SW480 (cell line): ENCODE measurements around the gene IFRD1.

ENCODE experiments used
- DNase-seq: peaks from one replicate; pipeline ENCODE4 v3.0.0-alpha.2; 2016; ENCODE audit warnings: low spot score

The IFRD1 gene, protein sequence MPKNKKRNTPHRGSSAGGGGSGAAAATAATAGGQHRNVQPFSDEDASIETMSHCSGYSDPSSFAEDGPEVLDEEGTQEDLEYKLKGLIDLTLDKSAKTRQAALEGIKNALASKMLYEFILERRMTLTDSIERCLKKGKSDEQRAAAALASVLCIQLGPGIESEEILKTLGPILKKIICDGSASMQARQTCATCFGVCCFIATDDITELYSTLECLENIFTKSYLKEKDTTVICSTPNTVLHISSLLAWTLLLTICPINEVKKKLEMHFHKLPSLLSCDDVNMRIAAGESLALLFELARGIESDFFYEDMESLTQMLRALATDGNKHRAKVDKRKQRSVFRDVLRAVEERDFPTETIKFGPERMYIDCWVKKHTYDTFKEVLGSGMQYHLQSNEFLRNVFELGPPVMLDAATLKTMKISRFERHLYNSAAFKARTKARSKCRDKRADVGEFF

DNA sequence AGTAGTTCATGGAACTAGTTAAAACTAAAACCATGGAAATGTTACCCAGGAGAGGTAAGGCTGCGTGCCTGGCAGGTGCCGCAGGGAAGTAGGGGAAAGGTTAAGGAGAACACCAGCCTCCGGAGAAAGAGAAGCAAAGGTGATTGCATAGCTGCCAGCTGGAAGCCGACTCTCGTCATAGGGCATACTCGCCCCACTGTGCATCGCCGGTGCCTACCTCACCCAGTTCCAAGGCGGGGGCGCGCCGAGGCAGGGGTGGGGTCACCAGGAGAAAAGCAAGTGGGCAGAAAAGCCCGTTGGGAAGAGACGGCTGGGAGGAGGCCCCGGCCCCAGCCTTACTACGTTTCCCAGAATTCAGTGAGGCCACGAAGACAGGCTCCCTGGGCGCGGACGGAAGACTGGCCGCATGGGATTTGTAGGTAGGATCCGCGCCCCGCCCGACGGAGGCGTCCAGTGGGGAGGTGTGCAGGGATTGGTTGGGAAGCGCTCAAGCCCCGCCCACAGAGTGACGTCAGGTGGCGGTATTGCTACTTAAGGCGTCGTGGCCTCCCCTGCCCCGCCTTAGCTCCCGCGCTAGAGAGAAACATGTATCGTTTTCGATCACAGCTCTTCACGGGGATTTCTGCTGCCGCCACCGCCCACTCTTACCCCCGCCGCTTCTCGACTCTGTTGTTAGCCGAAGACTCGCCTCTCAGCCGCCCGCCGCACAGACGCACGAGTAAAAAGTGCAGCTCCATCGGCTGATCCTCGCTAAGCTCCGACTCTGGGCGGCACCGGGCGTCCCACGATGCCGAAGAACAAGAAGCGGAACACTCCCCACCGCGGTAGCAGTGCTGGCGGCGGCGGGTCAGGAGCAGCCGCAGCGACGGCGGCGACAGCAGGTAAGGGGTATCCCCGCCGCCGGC, at the start of gene IFRD1:
Gene IFRD1 (plus strand): TSS at position 559 of the 905 bp plus-strand sequence. CDS start 229 bp downstream, at position 788.
- peak; percentile 99 for DNase-seq

DNA sequence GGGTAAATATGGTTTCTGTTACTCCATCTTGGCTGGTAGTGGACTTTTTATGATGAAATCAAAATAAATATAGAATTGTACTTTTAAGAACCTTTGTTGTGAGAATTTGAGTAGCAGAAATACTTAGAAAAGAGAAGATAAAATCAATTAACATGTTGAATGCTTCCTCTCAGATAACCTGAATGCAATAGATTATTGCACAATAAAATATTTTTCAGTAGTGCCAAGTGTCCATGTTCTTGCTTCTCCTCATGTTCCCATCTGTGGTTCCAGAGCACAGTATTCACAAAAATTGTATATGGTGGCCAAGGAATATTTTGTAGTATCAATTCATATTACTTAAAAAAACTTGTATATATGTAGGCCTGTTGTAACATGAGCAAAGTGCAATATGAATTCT, 45.9 kb upstream of the IFRD1 start:
- no peak for DNase-seq

DNA sequence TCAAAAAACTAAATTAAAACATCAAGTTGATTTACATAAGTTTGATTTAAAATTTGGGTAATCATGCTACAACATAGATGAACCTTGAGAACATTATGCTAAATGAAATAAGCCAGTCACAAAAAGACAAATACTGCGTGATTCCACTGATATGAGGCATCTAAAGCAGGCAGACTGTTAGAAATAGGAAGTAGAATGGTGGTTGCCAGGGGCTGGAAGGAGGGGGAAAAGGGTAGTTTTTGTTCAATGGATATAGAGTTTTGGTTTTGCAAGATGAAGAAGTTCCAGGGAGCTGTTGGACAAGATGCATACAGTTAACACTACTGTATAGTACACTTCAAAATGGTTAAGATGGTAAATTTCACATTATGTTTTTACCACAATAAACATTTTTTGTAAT, 45.0 kb upstream of the IFRD1 start:
- no peak for DNase-seq

DNA sequence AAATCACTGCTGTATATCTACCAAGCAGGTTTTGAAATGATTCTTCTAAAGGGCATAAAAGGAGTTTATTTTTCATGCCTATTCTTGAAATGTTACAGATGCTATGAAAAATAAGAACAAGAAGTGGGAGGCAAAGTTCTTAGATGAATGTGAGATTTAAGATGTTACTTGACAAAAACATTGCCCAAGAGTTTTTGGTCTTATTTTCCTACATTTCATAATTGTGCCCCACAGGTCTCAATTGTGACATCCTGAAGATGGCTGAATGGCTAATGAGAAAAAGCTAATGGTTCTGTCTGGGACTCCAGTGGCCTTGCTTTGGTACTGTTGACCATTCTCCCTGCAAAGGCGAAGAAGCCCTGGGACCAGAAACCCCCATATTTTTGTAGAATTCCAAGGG, 43.0 kb upstream of the IFRD1 start:
- no peak for DNase-seq

DNA sequence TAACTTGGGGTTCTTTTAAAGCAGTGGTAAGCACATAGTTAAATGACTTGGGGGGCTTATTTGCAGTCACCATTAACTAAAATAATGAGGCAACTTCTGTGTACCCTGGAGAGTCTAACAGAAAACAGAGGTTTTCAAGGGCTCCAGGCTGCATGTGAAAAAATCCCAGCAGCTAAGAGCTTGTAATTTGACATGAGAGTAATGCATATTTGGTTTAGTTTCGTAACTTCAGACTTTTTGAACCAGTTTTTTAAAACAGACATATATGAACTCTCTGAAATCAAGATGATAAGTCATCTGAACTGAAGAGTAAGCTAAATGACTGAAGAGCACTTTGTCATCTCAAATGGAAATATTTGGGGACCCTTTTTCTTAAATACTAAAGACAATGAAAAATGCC, 40.2 kb upstream of the IFRD1 start:
- no peak for DNase-seq

DNA sequence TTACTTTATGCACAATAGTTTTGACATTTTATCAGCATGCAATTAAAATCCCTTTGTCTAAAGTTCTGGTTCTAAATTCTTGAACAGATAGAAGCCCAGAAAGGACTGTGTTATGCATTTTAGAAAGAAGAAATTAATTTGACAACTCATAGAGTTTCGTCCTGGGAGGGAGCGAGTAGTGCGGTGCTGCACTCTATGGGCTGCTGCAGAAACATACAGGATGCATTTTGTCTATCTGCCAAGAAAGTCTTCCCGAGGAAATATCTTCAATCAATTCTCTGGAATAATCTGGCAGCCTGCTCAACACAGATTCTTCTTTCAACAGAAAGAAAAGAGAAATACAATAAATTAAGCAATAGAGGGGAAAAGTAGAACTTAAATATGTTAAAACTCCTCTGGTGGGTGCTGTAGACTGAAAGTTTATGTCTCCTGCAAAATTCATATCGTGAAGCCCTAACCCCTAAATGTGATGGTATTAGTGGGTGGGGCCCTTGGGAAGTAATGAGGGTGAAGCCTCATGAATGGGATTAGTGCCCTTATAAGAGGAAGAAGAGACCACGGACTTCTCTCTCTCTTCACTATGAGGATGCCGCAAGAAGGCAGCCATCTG, 39.0 kb upstream of the IFRD1 start:
- DNase-seq, result peak; percentile 40

DNA sequence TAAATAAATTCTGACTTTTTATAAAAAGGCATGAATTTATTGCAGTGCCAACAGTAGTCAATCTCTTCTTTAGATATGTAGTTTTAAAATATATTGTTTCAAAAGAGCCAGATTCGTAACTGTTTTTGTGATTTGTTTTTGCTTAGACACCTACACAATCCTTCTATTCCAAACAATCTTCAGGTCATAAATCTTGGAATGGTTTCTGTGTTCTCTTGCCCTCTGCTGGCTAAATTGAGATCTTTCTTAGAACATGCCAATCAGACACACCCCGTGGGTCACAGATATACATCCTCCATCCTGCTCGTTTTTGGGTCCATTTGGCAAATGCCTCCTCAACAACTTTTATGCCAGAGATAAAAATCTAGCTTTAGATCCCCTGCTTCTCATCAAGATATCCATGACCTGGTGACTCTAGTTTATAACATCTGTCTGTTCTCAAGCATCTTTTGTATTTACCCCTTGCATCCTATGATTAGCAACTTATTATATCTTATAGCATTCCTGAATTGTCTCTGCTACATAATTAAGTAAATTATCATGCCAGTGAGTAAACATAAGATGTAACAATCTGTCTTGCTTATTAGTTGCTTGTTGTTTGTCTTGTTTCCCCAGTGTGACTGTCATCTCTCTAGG, 35.3 kb upstream of the IFRD1 start:
- DNase-seq, result peak; percentile 70

DNA sequence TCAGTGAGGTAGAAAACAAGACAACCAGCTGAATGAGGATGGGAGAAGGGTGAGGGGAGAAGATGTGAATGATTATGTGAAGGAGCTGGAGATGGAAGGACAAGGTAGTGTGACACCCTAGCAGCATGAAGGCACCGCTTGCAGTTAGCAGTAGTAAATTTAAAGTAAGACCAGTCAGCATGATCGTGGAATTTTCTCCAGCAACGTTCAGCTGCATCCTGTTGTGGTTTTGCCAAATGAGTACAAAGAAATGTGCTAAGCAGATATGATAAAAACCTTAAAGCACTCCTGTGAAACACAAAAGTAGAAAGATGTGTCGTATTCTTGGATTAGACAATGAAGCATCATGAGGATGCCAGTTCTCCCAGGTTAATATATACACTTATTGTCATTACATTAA, 34.1 kb upstream of the IFRD1 start:
- DNase-seq, result no peak

DNA sequence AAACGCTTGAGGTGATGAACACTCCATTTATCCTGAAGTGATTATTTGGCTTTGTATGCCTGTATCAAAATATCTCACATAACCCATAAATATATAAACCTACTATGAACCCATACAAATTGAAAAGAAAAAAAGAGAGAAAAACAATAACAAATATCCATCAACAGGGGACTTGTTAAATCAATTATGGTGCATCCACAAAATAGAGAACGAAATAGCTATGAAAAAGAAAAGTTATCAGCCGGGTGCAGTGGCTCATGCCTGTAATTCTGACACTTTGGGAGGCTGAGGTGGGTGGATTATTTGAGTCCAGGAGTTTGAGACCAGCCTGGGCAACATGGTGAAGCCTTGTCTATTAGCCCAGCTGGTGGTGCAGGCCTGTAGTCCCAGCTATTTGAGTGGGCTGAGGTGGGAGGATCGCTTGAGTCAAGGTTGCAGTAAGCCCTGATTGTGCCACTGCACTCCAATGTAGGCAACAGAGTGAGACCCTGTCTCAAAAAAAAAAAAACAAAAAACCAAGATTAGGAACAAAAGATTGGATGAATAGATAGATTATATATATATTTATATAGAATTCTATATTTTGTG, 30.6 kb upstream of the IFRD1 start:
- no peak for DNase-seq

DNA sequence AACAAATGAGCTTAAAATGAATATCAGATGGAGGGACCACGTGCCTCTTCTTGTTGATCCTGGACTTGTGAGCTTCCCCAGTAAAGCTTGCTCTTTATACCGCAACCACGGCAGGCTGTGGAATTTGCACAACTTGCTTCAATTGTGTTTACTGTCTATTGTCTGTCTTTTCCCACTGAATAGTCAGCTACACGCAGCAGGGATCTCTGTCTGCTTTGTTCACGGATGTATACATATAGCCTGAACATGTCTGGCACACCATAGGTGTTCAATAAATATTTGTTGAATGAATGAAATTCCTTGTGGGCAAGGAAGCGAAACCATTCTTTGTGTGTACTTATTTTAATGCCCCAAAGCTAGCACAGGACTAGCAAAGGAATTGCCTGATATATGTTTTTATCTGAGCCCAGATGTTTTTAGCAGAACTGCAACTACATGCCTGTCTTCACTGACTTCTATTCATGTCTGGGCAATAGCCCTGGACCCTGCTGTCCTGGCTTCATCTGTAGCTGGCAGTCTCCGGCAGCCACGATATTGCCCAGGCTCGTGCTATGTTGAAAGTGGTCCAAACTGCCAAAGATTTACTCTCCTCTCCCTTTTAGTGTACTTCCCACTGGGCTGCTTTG, 29.9 kb upstream of the IFRD1 start:
- DNase-seq, result peak; percentile 27

DNA sequence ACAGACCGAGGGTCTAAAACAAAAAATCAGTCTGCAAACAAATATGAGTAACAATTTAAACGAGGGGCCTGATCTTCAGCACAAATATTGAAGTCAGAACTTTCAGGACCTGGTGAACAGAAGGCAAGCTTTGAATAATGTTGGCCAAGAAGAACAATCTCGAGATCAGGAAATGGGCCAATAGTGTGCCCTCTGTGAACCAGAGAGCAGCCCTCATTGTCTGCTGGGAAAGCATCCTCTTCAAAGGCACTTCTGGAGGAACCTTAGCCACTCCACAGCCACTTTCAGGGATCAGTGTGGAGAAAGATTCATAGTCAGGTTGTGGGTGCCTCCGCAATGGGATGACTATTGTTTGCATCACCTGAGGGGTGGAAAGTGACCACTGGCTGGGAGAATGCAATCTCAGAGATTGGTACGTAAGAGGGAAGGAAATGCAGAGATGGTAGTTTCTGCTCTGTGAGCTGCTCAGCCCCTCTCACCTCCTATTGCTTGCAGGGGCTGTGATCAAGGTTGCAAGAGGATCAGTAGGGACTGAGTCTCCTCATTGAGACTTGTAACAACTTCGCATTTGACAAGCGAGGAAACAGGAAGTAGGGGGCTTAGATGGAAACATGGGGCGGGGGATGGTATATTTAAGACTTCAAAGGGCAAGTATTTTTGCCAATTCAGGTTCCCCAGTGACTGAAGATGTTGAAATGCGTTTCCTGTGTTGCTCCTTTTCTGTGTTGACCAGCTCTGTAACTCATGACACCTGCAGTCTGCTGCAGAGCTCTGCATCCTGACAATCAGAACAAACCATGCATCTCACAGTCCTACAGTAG, 28.4 kb upstream of the IFRD1 start:
- peak; percentile 54 for DNase-seq

DNA sequence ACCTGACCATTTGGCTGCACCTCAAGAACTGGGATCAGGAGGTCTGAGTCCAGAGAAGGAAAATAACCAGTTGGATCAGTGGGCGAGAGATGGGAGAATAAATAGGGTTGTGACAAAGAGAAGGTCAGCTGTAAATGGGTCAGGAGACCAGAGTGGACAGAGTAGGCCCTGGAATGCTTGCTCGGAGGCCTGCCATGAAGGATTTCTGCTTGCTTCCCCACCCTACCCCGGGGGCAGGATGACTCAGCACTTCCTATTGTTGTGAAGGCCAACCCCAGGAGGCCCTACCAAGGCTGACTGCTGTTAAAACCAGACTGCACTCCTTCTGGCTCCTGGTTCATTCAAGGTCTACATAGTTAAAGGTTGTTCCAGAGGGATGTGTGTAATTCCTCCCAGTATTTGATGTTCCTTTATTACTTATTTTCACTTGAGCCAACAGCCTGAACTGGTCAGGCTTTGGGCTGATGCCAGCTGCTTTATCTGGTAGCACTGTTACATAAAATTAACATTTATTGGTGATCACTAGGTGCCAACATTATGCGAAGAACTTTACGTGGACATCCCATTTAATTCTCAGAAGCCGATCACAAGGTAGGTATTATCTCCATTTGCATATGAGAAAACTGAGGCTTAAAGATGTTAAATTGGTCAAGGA, 27.3 kb upstream of the IFRD1 start:
- DNase-seq, result peak; percentile 87

DNA sequence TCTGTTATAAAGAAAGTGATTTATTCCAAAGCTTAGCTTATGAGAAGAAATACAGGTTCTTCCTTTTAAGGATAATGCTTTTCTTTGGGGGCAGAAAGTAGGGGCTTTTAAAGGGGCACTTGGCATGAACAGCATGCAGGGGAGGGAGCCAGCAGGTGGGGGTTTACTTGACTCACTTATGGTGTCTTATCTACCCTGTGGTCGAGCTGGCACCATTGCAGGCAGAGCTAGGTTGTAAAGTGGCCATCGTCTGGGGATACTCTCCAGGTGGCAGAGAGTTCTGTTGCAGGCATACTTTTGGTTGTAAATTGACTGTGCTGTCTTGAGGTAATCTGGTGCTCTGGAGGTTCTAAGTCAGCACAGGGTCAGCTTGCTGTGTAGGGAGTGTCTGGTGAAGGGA, 26.3 kb upstream of the IFRD1 start:
- no peak for DNase-seq

DNA sequence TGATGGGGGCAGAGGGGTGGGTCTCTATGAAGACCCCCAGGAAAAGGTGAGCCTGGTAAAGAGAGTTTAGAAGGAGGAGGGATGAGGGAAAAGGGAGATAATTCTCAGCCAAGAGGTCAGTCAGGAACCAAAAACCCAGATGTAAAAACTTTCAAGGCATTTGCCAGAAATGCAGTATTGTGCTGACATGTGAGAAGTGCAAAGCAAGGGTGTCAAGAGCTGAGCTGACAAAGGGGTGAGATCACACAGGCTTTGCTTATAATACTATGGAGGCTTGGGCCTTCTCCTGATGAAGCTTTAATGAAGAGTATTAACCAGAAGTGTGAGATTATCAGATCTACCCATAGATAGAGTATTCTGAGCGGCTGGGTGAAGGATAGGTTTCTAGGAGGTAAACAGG, 22.3 kb upstream of the IFRD1 start:
- no peak for DNase-seq

DNA sequence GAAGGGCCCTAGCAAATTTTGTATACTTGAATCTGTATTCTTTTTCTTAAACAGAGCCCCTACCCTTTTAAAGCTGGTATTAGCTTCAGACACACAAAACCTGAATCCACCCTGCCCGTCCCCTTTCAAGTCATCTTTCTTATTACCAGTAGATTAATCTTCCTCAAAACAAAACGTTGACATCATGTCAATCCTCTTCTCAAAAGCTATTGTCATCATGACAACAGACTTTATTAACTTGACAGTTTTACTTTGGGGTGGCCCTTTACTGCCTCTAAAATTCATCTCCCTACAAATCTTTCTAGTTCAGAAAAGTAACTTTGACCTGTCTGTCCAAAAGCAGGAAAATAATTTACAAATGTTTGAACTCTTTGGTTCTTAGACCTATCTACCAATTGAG, 21.5 kb upstream of the IFRD1 start:
- DNase-seq, result no peak

DNA sequence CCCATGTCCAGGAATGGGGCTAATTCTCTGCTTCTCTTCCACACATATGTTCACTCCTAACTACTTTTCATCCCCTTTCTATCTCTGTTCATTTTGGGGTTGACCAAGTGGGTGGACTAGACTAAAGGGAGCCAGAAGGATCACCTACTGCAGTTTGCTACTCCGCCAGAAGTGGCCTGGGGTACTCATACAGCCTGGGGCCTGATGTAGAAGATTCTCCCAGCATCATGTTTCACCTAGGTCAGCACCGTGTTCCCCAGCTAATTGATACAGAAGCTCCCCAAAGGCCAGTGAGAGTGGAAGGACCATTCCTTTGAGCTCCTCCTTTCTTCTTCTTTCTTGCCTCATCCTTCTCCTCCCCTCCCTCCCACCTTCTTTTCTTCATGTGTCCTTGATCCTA, 19.6 kb upstream of the IFRD1 start:
- DNase-seq, result no peak

DNA sequence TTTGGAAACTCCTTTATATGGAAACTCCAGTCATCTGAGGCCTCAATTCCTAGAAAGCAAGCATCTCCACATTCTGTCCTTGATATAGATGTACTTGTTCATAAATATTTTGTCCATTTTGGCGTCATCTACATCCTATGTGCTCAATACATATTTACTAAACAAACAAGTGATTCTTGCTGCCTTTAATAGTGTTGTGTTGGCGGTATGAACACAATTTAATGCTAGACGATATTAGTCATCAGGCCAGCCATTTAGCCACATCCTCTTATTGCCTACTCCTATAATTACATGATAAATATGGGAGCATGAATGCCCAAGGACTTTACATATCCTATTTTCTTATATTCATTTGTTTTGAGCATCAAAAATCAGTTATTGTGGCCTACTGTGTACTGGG, 18.5 kb upstream of the IFRD1 start:
- DNase-seq, result no peak

DNA sequence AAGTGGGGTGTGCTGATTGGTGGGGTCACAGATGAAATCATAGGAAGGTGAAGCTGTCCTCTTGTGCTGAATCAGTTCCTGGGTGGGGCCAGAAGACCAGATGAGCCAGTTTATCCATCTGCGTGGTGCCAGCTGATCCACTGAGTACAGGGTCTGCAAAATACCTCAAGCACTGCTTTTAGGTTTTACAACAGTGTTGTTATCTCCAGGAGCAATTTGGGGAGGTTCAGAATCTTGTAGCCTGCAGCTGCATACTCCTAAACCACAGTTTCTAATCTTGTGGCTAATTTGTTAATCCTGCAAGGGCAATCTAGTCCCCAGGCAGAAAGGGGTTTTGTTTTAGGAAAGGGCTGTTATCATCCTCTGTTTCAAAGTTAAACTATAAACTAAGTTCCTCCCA, 17.0 kb upstream of the IFRD1 start:
- DNase-seq, result no peak

DNA sequence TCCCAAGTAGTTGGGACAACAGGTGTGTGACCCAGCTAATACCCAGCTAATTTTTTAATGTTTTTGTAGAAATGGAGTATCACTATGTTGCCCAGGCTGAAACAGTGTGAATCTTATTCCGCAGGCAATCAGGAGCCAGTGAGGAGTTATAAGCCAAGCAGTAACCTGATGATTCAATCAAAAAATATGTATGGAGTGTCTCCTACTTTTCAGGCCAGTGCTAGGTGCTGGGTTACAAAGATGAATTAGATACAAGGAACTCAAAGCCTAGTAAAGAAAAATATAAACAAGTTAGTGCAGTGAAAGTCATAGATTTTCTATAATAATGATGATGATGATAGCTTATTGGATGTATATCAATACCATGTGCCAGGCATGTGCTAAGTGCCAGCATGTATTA, 13.2 kb upstream of the IFRD1 start:
- no peak for DNase-seq

DNA sequence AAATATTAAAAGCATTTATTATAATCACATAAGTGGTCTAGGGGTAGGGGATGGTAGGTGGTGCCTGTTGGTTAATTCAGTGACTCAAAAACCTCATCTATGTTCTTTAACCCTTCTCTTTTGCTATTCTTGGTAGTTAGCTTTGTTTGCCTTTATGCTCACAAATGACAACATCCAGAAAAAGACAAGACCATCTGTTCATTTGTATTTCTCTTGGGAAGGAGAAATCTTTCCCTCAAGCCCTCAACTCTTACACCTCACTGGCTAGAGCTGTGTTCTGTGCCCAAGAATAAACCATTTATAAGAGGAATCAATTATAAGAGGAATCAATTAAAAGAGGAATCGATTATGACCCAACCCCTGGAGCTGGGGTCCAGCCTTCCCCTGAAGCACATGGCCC, 10.8 kb upstream of the IFRD1 start:
- DNase-seq, result no peak
